ENCODE results near the gene RUNDC1.
A peak's percentile ranks its signal among the peaks of the same experiment; 100 is the strongest.

The RUNDC1 gene

GRCh38 chr17:43020030-43020621 lies 39.8 kb downstream of the RUNDC1 start:
- DNase-seq = no peak

- peak in 1 of 2 experiments; percentile 15 for DNase-seq
These were observed 40.7 kb downstream of the RUNDC1 start for GRCh38 chr17:43020789-43021740.

- peak; percentile 62 to 67 for DNase-seq
These were observed 41.6 kb downstream of the RUNDC1 start, which contains the start of gene VAT1 for GRCh38 chr17:43021741-43022512. Gene VAT1, minus strand, starts transcription at chr17:43022385. Its CDS starts 63 bp downstream, at chr17:43022322.

- DNase-seq = peak; percentile 92 to 93
These were observed 44.3 kb downstream of the RUNDC1 start, which contains the start of gene RND2 for GRCh38 chr17:43024407-43025289. Gene RND2, plus strand, starts transcription at chr17:43025231. Its CDS starts 117 bp downstream, at chr17:43025348.

GRCh38 chr17:43025290-43025657 lies 44.9 kb downstream of the RUNDC1 start:
- no peak for DNase-seq

- no peak for DNase-seq
These were observed 45.6 kb downstream of the RUNDC1 start for GRCh38 chr17:43025766-43026537.

GRCh38 chr17:43026595-43026994 lies 46.2 kb downstream of the RUNDC1 start:
- no peak for DNase-seq

- no peak for DNase-seq
These were observed 47.0 kb downstream of the RUNDC1 start for GRCh38 chr17:43027091-43028032.

- no peak for DNase-seq
These were observed 48.0 kb downstream of the RUNDC1 start for GRCh38 chr17:43028221-43028861.

- DNase-seq = no peak
These were observed 49.9 kb downstream of the RUNDC1 start for GRCh38 chr17:43030137-43030767.

GRCh38 chr17:43031666-43032065 lies 51.3 kb downstream of the RUNDC1 start:
- DNase-seq = no peak

GRCh38 chr17:43033948-43034881 lies 53.9 kb downstream of the RUNDC1 start:
- DNase-seq = no peak

GRCh38 chr17:43034894-43035293 lies 54.5 kb downstream of the RUNDC1 start:
- DNase-seq = no peak

GRCh38 chr17:43039646-43040045 lies 59.3 kb downstream of the RUNDC1 start:
- DNase-seq = no peak

- DNase-seq = no peak
These were observed 60.3 kb downstream of the RUNDC1 start for GRCh38 chr17:43040655-43041054.

- no peak for DNase-seq
These were observed 61.8 kb downstream of the RUNDC1 start for GRCh38 chr17:43042025-43042628.
